Upper lobe of left lung (tissue), 6 donors: Measurements from ENCODE around the gene HAND2. TPM values are rescaled to one million over a fixed set of nuclear protein-coding genes. Genes with fewer than 3 reads are reported as not detected.
A peak's percentile ranks its signal among the peaks of the same experiment; 100 is the strongest.

Experiments used
- ATAC-seq, 2 donors: fragments of 200-7000 bp; cut with Tn5 transposase; one replicate each; pipeline ENCODE4 v1.9.1; 2022; ENCODE audit warnings: mild to moderate bottlenecking in 2 of 2, moderate library complexity in 2 of 2; ENCODE audit not compliant: low FRiP score in 2 of 2
- DNase-seq, 2 donors: peaks; one replicate each; pipeline ENCODE4 v3.0.0-alpha.2; 2019 to 2020
- H3K27ac ChIP-seq, 4 donors: fragments of 200-600 bp; sonication (generic); one replicate each; pipeline ENCODE4 v1.5.1; 2016 to 2019
- H3K27me3 ChIP-seq, 4 donors: fragments of 200-600 bp; sonication (generic); one replicate each; pipeline ENCODE4 v1.5.1; 2017 to 2019
- H3K36me3 ChIP-seq, 4 donors: fragments of 200-600 bp; sonication (generic); one replicate each; pipeline ENCODE4 v1.5.1; 2016 to 2019
- H3K4me1 ChIP-seq, 4 donors: fragments of 200-600 bp; sonication (generic); one replicate each; pipeline ENCODE4 v1.5.1; 2018 to 2019
- H3K4me3 ChIP-seq, 4 donors: fragments of 200-600 bp; sonication (generic); one replicate each; pipeline ENCODE4 v1.5.1; 2017 to 2019; ENCODE audit warnings: mild to moderate bottlenecking in 2 of 4, moderate library complexity in 1 of 4
- H3K9me3 ChIP-seq, 4 donors: fragments of 200-600 bp; sonication (generic); one replicate each; pipeline ENCODE4 v1.5.1; 2018 to 2019
- EP300 ChIP-seq, 4 donors: sonication (generic); formaldehyde crosslinking; IDR thresholded peaks; one replicate each; pipeline ENCODE4 v1.5.1; 2017; ENCODE audit warnings: antibody characterized with exemption in 4 of 4, control low read depth in 2 of 4
- POLR2A ChIP-seq, 4 donors: fragments of 450-650 bp; IDR thresholded peaks; one replicate each; pipeline ENCODE4 v1.5.1; 2016 to 2017; ENCODE audit warnings: antibody characterized with exemption in 4 of 4, mild to moderate bottlenecking in 2 of 4
- POLR2AphosphoS5 ChIP-seq, 2 donors: sonication (generic); formaldehyde crosslinking; IDR thresholded peaks; one replicate each; pipeline ENCODE4 v1.5.1; 2017; ENCODE audit warnings: antibody characterized with exemption in 2 of 2
- WGBS, 2 donors: methylation state at CpG; one replicate each; pipeline ENCODE4 v1.1.5; 2017 to 2018; 5-methylcytosine and 5-hydroxymethylcytosine counted together
- total RNA-seq, 6 donors: library from RNA; depleted of rRNA in 4 of 6; stranded (reverse); fragments of >200 nt in 4 of 6; gene quantifications; one replicate each; pipeline versions ENCODE4 v1.1.0 to v1.2.1, GENCODE V29; 2016 to 2021
- TF ChIP-seq, protein P1 (sequence below), 6 experiments: fragments of 450-650 bp in 4 of 6; fragments of 200-600 bp in 2 of 6; sonication (generic) in 2 of 6; IDR thresholded peaks; one replicate each; pipeline ENCODE4 v1.5.1; 2016 to 2019; ENCODE audit warnings: antibody characterized with exemption in 6 of 6
- donor health status: DM: no; HTN: no; CAD: no; lungs with moderate emphysema.
- donor health status: DM: no; HTN: yes; CAD: no; lungs with severe emphysema.

The HAND2 gene
- total RNA-seq, 6 donors from 2014 or later = 0.20 to 3.0 (median 0.39) TPM; not detected in 2

DNA sequence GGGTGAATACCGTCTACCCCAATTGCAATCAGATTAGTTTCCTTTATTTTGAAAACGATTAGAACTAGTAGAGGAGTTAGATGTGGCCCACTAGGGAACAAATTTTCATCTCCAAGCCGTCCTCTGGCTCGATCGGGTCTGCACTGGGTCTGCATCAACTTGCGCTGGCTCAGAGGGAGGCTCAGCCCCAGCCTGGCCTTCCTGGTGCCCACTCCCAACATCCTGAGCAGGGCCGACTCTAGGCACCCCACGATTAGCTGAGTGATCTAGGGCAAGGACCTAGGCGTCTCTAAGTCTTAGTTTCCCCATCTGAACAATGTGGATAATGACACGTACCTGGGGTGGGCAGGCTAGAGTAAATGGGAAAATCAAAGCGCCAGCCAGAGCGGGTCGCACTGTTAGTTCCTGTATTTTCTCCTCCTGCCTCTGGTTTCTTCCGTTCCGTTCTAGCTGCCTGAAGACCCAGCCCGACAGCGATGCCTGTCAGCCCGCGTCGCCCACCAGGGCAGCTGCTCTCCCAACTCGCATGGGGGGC, 7.7 kb upstream of the HAND2 start:
- WGBS, 2 donors = 11% methylated on average over 15 to 21 of the region's 21 CpGs
- H3K4me3 ChIP-seq = peak overlapping the region in 3 of 4 donors; percentile 6 to 40 (median 35)
- peaks cover 15 to 20% (median 17%) of the 10 kb centered on the region in 4 donors for H3K4me1 ChIP-seq
- H3K27ac ChIP-seq = no peak overlapping the region
- TF ChIP-seq, protein P1, sequence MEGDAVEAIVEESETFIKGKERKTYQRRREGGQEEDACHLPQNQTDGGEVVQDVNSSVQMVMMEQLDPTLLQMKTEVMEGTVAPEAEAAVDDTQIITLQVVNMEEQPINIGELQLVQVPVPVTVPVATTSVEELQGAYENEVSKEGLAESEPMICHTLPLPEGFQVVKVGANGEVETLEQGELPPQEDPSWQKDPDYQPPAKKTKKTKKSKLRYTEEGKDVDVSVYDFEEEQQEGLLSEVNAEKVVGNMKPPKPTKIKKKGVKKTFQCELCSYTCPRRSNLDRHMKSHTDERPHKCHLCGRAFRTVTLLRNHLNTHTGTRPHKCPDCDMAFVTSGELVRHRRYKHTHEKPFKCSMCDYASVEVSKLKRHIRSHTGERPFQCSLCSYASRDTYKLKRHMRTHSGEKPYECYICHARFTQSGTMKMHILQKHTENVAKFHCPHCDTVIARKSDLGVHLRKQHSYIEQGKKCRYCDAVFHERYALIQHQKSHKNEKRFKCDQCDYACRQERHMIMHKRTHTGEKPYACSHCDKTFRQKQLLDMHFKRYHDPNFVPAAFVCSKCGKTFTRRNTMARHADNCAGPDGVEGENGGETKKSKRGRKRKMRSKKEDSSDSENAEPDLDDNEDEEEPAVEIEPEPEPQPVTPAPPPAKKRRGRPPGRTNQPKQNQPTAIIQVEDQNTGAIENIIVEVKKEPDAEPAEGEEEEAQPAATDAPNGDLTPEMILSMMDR (IDR thresholded peaks at IDR 0.05) = no peak
- TF ChIP-seq POLR2A (IDR thresholded peaks at IDR 0.05) (no peak), POLR2AphosphoS5 (IDR thresholded peaks at IDR 0.05) (no peak)
- ATAC-seq (peak; percentile 34 to 35), DNase-seq (no peak)
- H3K9me3 ChIP-seq = no peaks in the 10 kb centered on the region
- H3K36me3 ChIP-seq = no peaks in the 10 kb centered on the region
- H3K27me3 ChIP-seq = peaks cover 0 to 70% (median 28%) of the 10 kb centered on the region in 4 donors

DNA sequence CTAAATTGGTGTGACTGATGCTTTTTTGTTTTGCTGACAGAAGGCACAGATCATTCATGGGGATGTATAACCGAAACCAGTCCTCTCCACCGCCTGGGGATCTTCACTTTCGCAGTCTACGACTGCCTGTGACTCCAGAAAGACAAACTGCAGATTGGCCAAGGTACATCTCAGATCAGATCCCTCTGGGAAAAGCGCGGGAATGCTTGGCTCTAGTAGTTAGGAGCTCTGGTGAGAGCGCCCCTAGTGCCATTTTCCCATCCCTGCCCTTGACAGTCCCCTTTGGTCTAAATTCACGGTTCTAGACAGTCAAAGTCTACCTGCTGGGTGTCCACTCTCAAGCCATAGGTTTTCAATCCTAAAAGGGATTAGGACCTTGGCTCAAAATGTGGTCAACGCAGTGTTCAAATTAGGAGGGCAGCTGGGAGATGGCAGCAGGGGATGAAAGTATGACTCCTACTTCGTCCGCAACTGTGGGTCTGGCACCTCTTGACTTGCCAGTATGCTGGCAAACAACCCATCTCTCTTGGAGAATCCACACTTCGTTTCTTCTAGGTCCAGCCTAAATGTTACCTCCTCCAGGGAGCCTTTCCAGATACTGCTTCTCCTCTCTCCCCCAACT, 6.9 kb upstream of the HAND2 start:
- H3K4me1 ChIP-seq = peaks cover 15 to 20% (median 17%) of the 10 kb centered on the region in 4 donors
- peaks cover 0 to 73% (median 30%) of the 10 kb centered on the region in 4 donors for H3K27me3 ChIP-seq
- H3K27ac ChIP-seq = no peak overlapping the region
- ATAC-seq = no peak
- H3K4me3 ChIP-seq = no peak overlapping the region
- no peaks in the 10 kb centered on the region for H3K36me3 ChIP-seq
- WGBS, 2 donors = 23 to 39% methylated on average over 11 to 12 of the region's 12 CpGs
- TF ChIP-seq POLR2AphosphoS5 (IDR thresholded peaks at IDR 0.05) (no peak), EP300 (IDR thresholded peaks at IDR 0.05) (no peak), POLR2A (IDR thresholded peaks at IDR 0.05) (no peak)
- TF ChIP-seq, protein P1 (IDR thresholded peaks at IDR 0.05) = no peak
- no peak for DNase-seq
- no peaks in the 10 kb centered on the region for H3K9me3 ChIP-seq

DNA sequence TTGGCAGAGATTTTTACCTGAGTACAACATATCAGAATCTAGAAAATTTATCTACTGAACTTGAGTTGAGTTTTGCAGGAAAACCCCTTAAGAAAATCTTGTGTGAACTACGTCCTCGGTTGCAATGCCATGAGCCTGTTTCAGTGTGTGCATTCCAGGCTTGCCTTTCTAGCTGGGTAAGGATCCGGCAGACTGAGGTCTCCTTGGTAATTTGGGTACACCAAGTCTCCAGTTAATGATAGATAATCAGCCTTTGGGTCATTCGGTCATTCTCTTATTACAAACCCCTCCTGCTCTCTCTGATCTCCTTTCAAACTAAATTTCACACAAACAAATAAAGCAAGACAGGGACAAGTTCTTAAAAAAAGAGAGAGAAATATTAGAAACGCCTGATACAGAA, 5.9 kb upstream of the HAND2 start:
- ATAC-seq (no peak), DNase-seq (no peak)
- peaks cover 0 to 5% (median 0%) of the 10 kb centered on the region in 4 donors for H3K9me3 ChIP-seq
- H3K4me1 ChIP-seq = peaks cover 15 to 28% (median 17%) of the 10 kb centered on the region in 4 donors
- H3K27ac ChIP-seq = no peak overlapping the region
- WGBS, 2 donors = 21 to 27% methylated on average over 5 of the region's 5 CpGs
- H3K27me3 ChIP-seq = peaks cover 0 to 82% (median 38%) of the 10 kb centered on the region in 4 donors
- no peaks in the 10 kb centered on the region for H3K36me3 ChIP-seq
- no peak overlapping the region for H3K4me3 ChIP-seq
- TF ChIP-seq, protein P1 (IDR thresholded peaks at IDR 0.05) = no peak
- TF ChIP-seq POLR2AphosphoS5 (IDR thresholded peaks at IDR 0.05) = no peak
- no peak for TF ChIP-seq EP300 (IDR thresholded peaks at IDR 0.05)
- TF ChIP-seq POLR2A (IDR thresholded peaks at IDR 0.05) = no peak

- WGBS, 2 donors = 12 to 16% methylated on average over 9 of the region's 9 CpGs
- ATAC-seq (no peak), DNase-seq (no peak)
- H3K9me3 ChIP-seq = peaks cover 0 to 5% (median 0%) of the 10 kb centered on the region in 4 donors
- no peaks in the 10 kb centered on the region for H3K36me3 ChIP-seq
- peaks cover 0 to 82% (median 43%) of the 10 kb centered on the region in 4 donors for H3K27me3 ChIP-seq
- TF ChIP-seq, protein P1 (IDR thresholded peaks at IDR 0.05) = no peak
- TF ChIP-seq POLR2A (IDR thresholded peaks at IDR 0.05) (no peak), POLR2AphosphoS5 (IDR thresholded peaks at IDR 0.05) (no peak), EP300 (IDR thresholded peaks at IDR 0.05) (no peak)
- peaks cover 18 to 33% (median 19%) of the 10 kb centered on the region in 4 donors for H3K4me1 ChIP-seq
- H3K4me3 ChIP-seq = no peak overlapping the region
- no peak overlapping the region for H3K27ac ChIP-seq
Observed at GRCh38 chr4:173535165-173535902, 5.3 kb upstream of the HAND2 start.
